Measurements from ENCODE around the gene ADD3.
"Not testable (repeated sequence)": the region's sequence is repeated elsewhere in the genome, so short reads cannot be mapped to it uniquely, and the experiment has no call there.

GRCh38 chr10:110049889-110050591, 42.3 kb downstream of the ADD3 start:
- TF ChIP-seq, protein P1, sequence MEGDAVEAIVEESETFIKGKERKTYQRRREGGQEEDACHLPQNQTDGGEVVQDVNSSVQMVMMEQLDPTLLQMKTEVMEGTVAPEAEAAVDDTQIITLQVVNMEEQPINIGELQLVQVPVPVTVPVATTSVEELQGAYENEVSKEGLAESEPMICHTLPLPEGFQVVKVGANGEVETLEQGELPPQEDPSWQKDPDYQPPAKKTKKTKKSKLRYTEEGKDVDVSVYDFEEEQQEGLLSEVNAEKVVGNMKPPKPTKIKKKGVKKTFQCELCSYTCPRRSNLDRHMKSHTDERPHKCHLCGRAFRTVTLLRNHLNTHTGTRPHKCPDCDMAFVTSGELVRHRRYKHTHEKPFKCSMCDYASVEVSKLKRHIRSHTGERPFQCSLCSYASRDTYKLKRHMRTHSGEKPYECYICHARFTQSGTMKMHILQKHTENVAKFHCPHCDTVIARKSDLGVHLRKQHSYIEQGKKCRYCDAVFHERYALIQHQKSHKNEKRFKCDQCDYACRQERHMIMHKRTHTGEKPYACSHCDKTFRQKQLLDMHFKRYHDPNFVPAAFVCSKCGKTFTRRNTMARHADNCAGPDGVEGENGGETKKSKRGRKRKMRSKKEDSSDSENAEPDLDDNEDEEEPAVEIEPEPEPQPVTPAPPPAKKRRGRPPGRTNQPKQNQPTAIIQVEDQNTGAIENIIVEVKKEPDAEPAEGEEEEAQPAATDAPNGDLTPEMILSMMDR (optimal IDR thresholded peaks at IDR 0.05 in 1 of 3, IDR thresholded peaks at IDR 0.05 in 1 of 3, conservative IDR thresholded peaks at IDR 0.05 in 1 of 3; ENCODE audit: extremely low read depth in 1 of 3, insufficient read depth in 2 of 3, low read length in 3 of 3), result not testable (repeated sequence)
- not testable (repeated sequence) for TF ChIP-seq EZH2 (IDR thresholded peaks at IDR 0.05; ENCODE audit: low read length)

Data from keratinocyte (primary cell).